ENCODE results near the gene DCLK2.

Gene DCLK2

GRCh38 chr4:150211016-150211415, 132.8 kb downstream of the DCLK2 start (continued):
- TF ChIP-seq ZNF555 (tag by site-specific recombination; conservative IDR thresholded peaks at IDR 0.05): no peak
- TF ChIP-seq ZNF394 (tag by site-specific recombination; IDR thresholded peaks at IDR 0.05; ENCODE audit: borderline replicate concordance): no peak
- TF ChIP-seq, protein P1, sequence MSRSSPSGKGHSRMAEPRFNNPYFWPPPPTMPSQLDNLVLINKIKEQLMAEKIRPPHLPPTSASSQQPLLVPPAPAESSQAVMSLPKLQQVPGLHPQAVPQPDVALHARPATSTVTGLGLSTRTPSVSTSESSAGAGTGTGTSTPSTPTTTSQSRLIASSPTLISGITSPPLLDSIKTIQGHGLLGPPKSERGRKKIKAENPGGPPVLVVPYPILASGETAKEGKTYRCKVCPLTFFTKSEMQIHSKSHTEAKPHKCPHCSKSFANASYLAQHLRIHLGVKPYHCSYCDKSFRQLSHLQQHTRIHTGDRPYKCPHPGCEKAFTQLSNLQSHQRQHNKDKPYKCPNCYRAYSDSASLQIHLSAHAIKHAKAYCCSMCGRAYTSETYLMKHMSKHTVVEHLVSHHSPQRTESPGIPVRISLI (tag by site-specific recombination; IDR thresholded peaks at IDR 0.05): no peak
- TF ChIP-seq ZNF341 (tag by site-specific recombination; IDR thresholded peaks at IDR 0.05; ENCODE audit: low read depth): no peak

GRCh38 chr4:150211799-150212445, 133.7 kb downstream of the DCLK2 start:
- ChIA-PET CTCF (interaction anchor here (3.0 kb wide), 1 partner anchor 202 kb away, joined by 18 read pairs; no protein-coding TSS in a partner anchor), POLR2A (no interaction called here)
- H3K9me3 ChIP-seq (ENCODE audit: control insufficient read depth, insufficient read depth, low read depth, low read length): no peaks in the 10 kb centered on the region
- H3K36me3 ChIP-seq (ENCODE audit: control insufficient read depth in 2 of 2, insufficient read depth in 1 of 2, low read length in 2 of 2): no peaks in the 10 kb centered on the region
- H3K4me1 ChIP-seq (ENCODE audit: control insufficient read depth, insufficient read depth, low read length): no peaks in the 10 kb centered on the region
- no peak overlapping the region for H3K27ac ChIP-seq (ENCODE audit: extremely low read depth, low read depth, low read length)
- H3K4me3 ChIP-seq (ENCODE audit: low read depth, low read length): no peak overlapping the region
- TF ChIP-seq GFI1B (tag by site-specific recombination; IDR thresholded peaks at IDR 0.05) (0 out of 2 replicates have a peak, but pooled peaks have one; percentile 11), ZNF302 (tag by site-specific recombination; IDR thresholded peaks at IDR 0.05; ENCODE audit: low read depth) (no peak)

DNA sequence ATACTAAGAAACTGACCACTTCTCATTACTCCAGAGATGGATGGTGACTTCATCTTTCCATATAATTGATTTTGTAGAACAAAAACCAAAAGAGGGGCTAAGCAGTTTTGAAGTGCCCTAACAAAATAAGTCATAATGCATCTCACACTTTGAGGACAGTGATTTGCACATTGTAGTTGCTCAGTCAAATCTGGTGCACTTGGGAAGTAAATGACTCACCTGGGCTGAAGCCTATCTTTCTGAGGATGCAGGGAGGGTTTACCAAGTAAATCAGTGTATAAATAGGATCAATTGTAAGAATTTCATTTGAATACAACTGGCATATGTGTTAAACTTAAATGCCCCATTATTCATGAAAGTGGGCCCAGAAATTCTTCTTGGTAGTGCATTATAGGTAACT, 134.2 kb downstream of the DCLK2 start:
- CTCF ChIA-PET: no interaction called here
- POLR2A ChIA-PET: no interaction called here
- Histone ChIP-seq H3K4me3 (ENCODE audit: low read depth, low read length) (no peak overlapping the region), H3K36me3 (ENCODE audit: control insufficient read depth in 2 of 2, insufficient read depth in 1 of 2, low read length in 2 of 2) (no peaks in the 10 kb centered on the region), H3K9me3 (ENCODE audit: control insufficient read depth, insufficient read depth, low read depth, low read length) (no peaks in the 10 kb centered on the region), H3K4me1 (ENCODE audit: control insufficient read depth, insufficient read depth, low read length) (0 out of 2 replicates have a peak, but pooled peaks cover 4% of the 10 kb centered on the region), H3K27ac (ENCODE audit: extremely low read depth, low read depth, low read length) (no peak overlapping the region)
- TF ChIP-seq ZNF558 (tag by site-specific recombination; IDR thresholded peaks at IDR 0.05) (no peak), ZNF16 (tag by site-specific recombination; IDR thresholded peaks at IDR 0.05; ENCODE audit: low read depth) (no peak), ZBTB26 (tag by site-specific recombination; optimal IDR thresholded peaks at IDR 0.05) (no peak), KLF16 (tag by site-specific recombination; IDR thresholded peaks at IDR 0.05) (no peak)
- TF ChIP-seq, protein P2, sequence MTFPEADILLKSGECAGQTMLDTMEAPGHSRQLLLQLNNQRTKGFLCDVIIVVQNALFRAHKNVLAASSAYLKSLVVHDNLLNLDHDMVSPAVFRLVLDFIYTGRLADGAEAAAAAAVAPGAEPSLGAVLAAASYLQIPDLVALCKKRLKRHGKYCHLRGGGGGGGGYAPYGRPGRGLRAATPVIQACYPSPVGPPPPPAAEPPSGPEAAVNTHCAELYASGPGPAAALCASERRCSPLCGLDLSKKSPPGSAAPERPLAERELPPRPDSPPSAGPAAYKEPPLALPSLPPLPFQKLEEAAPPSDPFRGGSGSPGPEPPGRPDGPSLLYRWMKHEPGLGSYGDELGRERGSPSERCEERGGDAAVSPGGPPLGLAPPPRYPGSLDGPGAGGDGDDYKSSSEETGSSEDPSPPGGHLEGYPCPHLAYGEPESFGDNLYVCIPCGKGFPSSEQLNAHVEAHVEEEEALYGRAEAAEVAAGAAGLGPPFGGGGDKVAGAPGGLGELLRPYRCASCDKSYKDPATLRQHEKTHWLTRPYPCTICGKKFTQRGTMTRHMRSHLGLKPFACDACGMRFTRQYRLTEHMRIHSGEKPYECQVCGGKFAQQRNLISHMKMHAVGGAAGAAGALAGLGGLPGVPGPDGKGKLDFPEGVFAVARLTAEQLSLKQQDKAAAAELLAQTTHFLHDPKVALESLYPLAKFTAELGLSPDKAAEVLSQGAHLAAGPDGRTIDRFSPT (tag by site-specific recombination; IDR thresholded peaks at IDR 0.05): no peak

GRCh38 chr4:150212927-150213326, 134.7 kb downstream of the DCLK2 start:
- H3K36me3 ChIP-seq (ENCODE audit: control insufficient read depth in 2 of 2, insufficient read depth in 1 of 2, low read length in 2 of 2): no peaks in the 10 kb centered on the region
- no peaks in the 10 kb centered on the region for H3K9me3 ChIP-seq (ENCODE audit: control insufficient read depth, insufficient read depth, low read depth, low read length)
- H3K4me3 ChIP-seq (ENCODE audit: low read depth, low read length): no peak overlapping the region
- ChIA-PET CTCF (no interaction called here), POLR2A (no interaction called here)
- 0 out of 2 replicates have a peak, but pooled peaks cover 5% of the 10 kb centered on the region for H3K4me1 ChIP-seq (ENCODE audit: control insufficient read depth, insufficient read depth, low read length)
- no peak overlapping the region for H3K27ac ChIP-seq (ENCODE audit: extremely low read depth, low read depth, low read length)
- TF ChIP-seq KLF8 (tag by site-specific recombination; IDR thresholded peaks at IDR 0.05) (no peak), ZNF560 (tag by site-specific recombination; IDR thresholded peaks at IDR 0.05; ENCODE audit: borderline replicate concordance) (no peak), GLI2 (tag by site-specific recombination; IDR thresholded peaks at IDR 0.05; ENCODE audit: borderline replicate concordance, low read depth) (no peak), ELK4 (IDR thresholded peaks at IDR 0.05; ENCODE audit: borderline replicate concordance, low read depth, low read length) (no peak)
- TF ChIP-seq, protein P3, sequence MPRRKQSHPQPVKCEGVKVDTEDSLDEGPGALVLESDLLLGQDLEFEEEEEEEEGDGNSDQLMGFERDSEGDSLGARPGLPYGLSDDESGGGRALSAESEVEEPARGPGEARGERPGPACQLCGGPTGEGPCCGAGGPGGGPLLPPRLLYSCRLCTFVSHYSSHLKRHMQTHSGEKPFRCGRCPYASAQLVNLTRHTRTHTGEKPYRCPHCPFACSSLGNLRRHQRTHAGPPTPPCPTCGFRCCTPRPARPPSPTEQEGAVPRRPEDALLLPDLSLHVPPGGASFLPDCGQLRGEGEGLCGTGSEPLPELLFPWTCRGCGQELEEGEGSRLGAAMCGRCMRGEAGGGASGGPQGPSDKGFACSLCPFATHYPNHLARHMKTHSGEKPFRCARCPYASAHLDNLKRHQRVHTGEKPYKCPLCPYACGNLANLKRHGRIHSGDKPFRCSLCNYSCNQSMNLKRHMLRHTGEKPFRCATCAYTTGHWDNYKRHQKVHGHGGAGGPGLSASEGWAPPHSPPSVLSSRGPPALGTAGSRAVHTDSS (tag by site-specific recombination; IDR thresholded peaks at IDR 0.05): no peak
- TF ChIP-seq, protein P4, sequence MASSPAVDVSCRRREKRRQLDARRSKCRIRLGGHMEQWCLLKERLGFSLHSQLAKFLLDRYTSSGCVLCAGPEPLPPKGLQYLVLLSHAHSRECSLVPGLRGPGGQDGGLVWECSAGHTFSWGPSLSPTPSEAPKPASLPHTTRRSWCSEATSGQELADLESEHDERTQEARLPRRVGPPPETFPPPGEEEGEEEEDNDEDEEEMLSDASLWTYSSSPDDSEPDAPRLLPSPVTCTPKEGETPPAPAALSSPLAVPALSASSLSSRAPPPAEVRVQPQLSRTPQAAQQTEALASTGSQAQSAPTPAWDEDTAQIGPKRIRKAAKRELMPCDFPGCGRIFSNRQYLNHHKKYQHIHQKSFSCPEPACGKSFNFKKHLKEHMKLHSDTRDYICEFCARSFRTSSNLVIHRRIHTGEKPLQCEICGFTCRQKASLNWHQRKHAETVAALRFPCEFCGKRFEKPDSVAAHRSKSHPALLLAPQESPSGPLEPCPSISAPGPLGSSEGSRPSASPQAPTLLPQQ (tag by site-specific recombination; IDR thresholded peaks at IDR 0.05): no peak
- TF ChIP-seq, protein P5, sequence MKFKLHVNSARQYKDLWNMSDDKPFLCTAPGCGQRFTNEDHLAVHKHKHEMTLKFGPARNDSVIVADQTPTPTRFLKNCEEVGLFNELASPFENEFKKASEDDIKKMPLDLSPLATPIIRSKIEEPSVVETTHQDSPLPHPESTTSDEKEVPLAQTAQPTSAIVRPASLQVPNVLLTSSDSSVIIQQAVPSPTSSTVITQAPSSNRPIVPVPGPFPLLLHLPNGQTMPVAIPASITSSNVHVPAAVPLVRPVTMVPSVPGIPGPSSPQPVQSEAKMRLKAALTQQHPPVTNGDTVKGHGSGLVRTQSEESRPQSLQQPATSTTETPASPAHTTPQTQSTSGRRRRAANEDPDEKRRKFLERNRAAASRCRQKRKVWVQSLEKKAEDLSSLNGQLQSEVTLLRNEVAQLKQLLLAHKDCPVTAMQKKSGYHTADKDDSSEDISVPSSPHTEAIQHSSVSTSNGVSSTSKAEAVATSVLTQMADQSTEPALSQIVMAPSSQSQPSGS (tag by site-specific recombination; IDR thresholded peaks at IDR 0.05; ENCODE audit: low read depth): no peak
